AG09319 (cell line): Measurements from ENCODE around the gene EDN2.

Experiments used
- DNase-seq: peaks from one replicate; pipeline ENCODE4 v3.0.0-alpha.2; 2010; ENCODE audit warnings: low read depth; ENCODE audit errors: extremely low read depth
- CTCF ChIP-seq: IDR thresholded peaks from 2 replicates; pipeline ENCODE4 v1.5.1; 2011; ENCODE audit warnings: low read depth, mild to moderate bottlenecking, inconsistent platforms, low read length, moderate library complexity

Gene EDN2

GRCh38 chr1:41429641-41430035 lies 54.8 kb downstream of the EDN2 start:
- DNase-seq = no peak
- no peak for TF ChIP-seq CTCF
